ENCODE data around the gene FABP6. TPM values are rescaled to one million over a fixed set of nuclear protein-coding genes. Genes with fewer than 3 reads are reported as not detected.

Gene FABP6
- total RNA-seq, 1 donor from 2014 or later = not detected

- H3K36me3 ChIP-seq (ENCODE audit: control insufficient read depth, insufficient read depth, low read length) = peaks cover 4% of the 10 kb centered on the region
- FAIRE-seq (no peak), DNase-seq (ENCODE audit: low read depth) (no peak)
- H3K4me3 ChIP-seq (ENCODE audit: low read depth, low read length) = no peak overlapping the region
- TF ChIP-seq CTCF (IDR thresholded peaks at IDR 0.05; ENCODE audit: insufficient read depth, low read length, severe bottlenecking) = no peak
- no peaks in the 10 kb centered on the region for H3K27me3 ChIP-seq (ENCODE audit: control insufficient read depth, insufficient read depth, low read length)
Measured at GRCh38 chr5:160272264-160272663, 43.0 kb downstream of the FABP6 start.

GRCh38 chr5:160272889-160273288 is 43.6 kb downstream of the FABP6 start:
- H3K36me3 ChIP-seq (ENCODE audit: control insufficient read depth, insufficient read depth, low read length) = peaks cover 6% of the 10 kb centered on the region
- H3K27me3 ChIP-seq (ENCODE audit: control insufficient read depth, insufficient read depth, low read length) = no peaks in the 10 kb centered on the region
- no peak for TF ChIP-seq CTCF (IDR thresholded peaks at IDR 0.05; ENCODE audit: insufficient read depth, low read length, severe bottlenecking)
- H3K4me3 ChIP-seq (ENCODE audit: low read depth, low read length) = no peak overlapping the region
- no peak for FAIRE-seq
- DNase-seq (ENCODE audit: low read depth) = no peak

GRCh38 chr5:160274483-160274931 is 45.2 kb downstream of the FABP6 start:
- TF ChIP-seq CTCF (IDR thresholded peaks at IDR 0.05; ENCODE audit: insufficient read depth, low read length, severe bottlenecking) = no peak
- H3K27me3 ChIP-seq (ENCODE audit: control insufficient read depth, insufficient read depth, low read length) = no peaks in the 10 kb centered on the region
- DNase-seq (ENCODE audit: low read depth) = no peak
- peaks cover 11% of the 10 kb centered on the region for H3K36me3 ChIP-seq (ENCODE audit: control insufficient read depth, insufficient read depth, low read length)
- no peak for FAIRE-seq
- H3K4me3 ChIP-seq (ENCODE audit: low read depth, low read length) = no peak overlapping the region

GRCh38 chr5:160278343-160278742 is 49.0 kb downstream of the FABP6 start:
- FAIRE-seq (no peak), DNase-seq (ENCODE audit: low read depth) (no peak)
- peaks cover 11% of the 10 kb centered on the region for H3K36me3 ChIP-seq (ENCODE audit: control insufficient read depth, insufficient read depth, low read length)
- H3K4me3 ChIP-seq (ENCODE audit: low read depth, low read length) = no peak overlapping the region
- H3K27me3 ChIP-seq (ENCODE audit: control insufficient read depth, insufficient read depth, low read length) = no peaks in the 10 kb centered on the region
- TF ChIP-seq CTCF (IDR thresholded peaks at IDR 0.05; ENCODE audit: insufficient read depth, low read length, severe bottlenecking) = no peak

GRCh38 chr5:160280384-160281095 is 51.2 kb downstream of the FABP6 start:
- Histone ChIP-seq H3K27me3 (ENCODE audit: control insufficient read depth, insufficient read depth, low read length) (no peaks in the 10 kb centered on the region), H3K4me3 (ENCODE audit: low read depth, low read length) (no peak overlapping the region), H3K36me3 (ENCODE audit: control insufficient read depth, insufficient read depth, low read length) (peaks cover 11% of the 10 kb centered on the region)
- TF ChIP-seq CTCF (IDR thresholded peaks at IDR 0.05; ENCODE audit: insufficient read depth, low read length, severe bottlenecking) = no peak
- FAIRE-seq = no peak
- no peak for DNase-seq (ENCODE audit: low read depth)

- no peak for DNase-seq (ENCODE audit: low read depth)
- FAIRE-seq = no peak
- Histone ChIP-seq H3K27me3 (ENCODE audit: control insufficient read depth, insufficient read depth, low read length) (no peaks in the 10 kb centered on the region), H3K4me3 (ENCODE audit: low read depth, low read length) (no peak overlapping the region), H3K36me3 (ENCODE audit: control insufficient read depth, insufficient read depth, low read length) (peaks cover 11% of the 10 kb centered on the region)
- TF ChIP-seq CTCF (IDR thresholded peaks at IDR 0.05; ENCODE audit: insufficient read depth, low read length, severe bottlenecking) = no peak
Measured at GRCh38 chr5:160281275-160281674, 52.0 kb downstream of the FABP6 start.
